Glutamatergic neuron (in vitro differentiated cells): Measurements from ENCODE around the gene ADORA2A. TPM values are rescaled to one million over a fixed set of nuclear protein-coding genes. Genes with fewer than 3 reads are reported as not detected.

Experiments
- DNase-seq: peaks from one replicate; pipeline ENCODE4 v3.0.0; 2022
- H3K27ac Mint-ChIP-seq: one replicate; pipeline ENCODE4 v1.8.0; 2020; ENCODE audit warnings: mild to moderate bottlenecking, mixed read lengths, inconsistent platforms; ENCODE audit not compliant: unreplicated experiment
- H3K27me3 Mint-ChIP-seq: one replicate; pipeline ENCODE4 v1.8.0; 2020; ENCODE audit warnings: mild to moderate bottlenecking, moderate library complexity, mixed read lengths, inconsistent platforms; ENCODE audit not compliant: unreplicated experiment
- H3K36me3 Mint-ChIP-seq: one replicate; pipeline ENCODE4 v1.8.0; 2020; ENCODE audit warnings: mild to moderate bottlenecking, mixed read lengths, inconsistent platforms; ENCODE audit not compliant: unreplicated experiment
- H3K4me1 Mint-ChIP-seq: one replicate; pipeline ENCODE4 v1.8.0; 2020; ENCODE audit warnings: mild to moderate bottlenecking, low read depth, mixed read lengths, inconsistent platforms; ENCODE audit not compliant: unreplicated experiment
- H3K4me3 Mint-ChIP-seq: one replicate; pipeline ENCODE4 v1.8.0; 2020; ENCODE audit warnings: mild to moderate bottlenecking, mixed read lengths, inconsistent platforms; ENCODE audit not compliant: unreplicated experiment
- H3K9me3 Mint-ChIP-seq: one replicate; pipeline ENCODE4 v1.8.0; 2020; ENCODE audit warnings: mild to moderate bottlenecking, moderate library complexity, mixed read lengths, inconsistent platforms; ENCODE audit not compliant: unreplicated experiment
- CTCF ChIP-seq: fragments of 200-600 bp; sonication (generic); IDR thresholded peaks from one replicate; pipeline ENCODE4 v1.5.0; 2021; ENCODE audit not compliant: partially characterized antibody, unreplicated experiment
- total RNA-seq: library from RNA; stranded (reverse); fragmentation: NEBNext Ultra II Directional; extraction: Animal tissue kit (Norgen Biotek cat#: 25700); gene quantifications from one replicate; pipeline ENCODE4 v1.2.1, GENCODE V29; 2021; ENCODE audit not compliant: unreplicated experiment

ADORA2A gene
- total RNA-seq, 1 donor from 2014 or later: 15.9 TPM

GRCh38 chr22:24384131-24384530 lies 43.3 kb upstream of the ADORA2A start:
- no peaks in the 10 kb centered on the region for H3K36me3 Mint-ChIP-seq
- peaks cover 15% of the 10 kb centered on the region for H3K4me1 Mint-ChIP-seq
- no peak for DNase-seq
- peaks cover 8% of the 10 kb centered on the region for H3K9me3 Mint-ChIP-seq
- H3K27me3 Mint-ChIP-seq: peaks cover 6% of the 10 kb centered on the region
- no peak overlapping the region for H3K27ac Mint-ChIP-seq
- H3K4me3 Mint-ChIP-seq: no peak overlapping the region
- no peak for TF ChIP-seq CTCF

GRCh38 chr22:24386937-24387471 lies 40.4 kb upstream of the ADORA2A start:
- Mint-ChIP-seq H3K27me3 (no peaks in the 10 kb centered on the region), H3K4me3 (no peak overlapping the region), H3K36me3 (no peaks in the 10 kb centered on the region), H3K27ac (no peak overlapping the region), H3K4me1 (peaks cover 9% of the 10 kb centered on the region), H3K9me3 (peaks cover 1% of the 10 kb centered on the region)
- DNase-seq: no peak
- TF ChIP-seq CTCF: no peak

GRCh38 chr22:24389680-24390079 lies 37.7 kb upstream of the ADORA2A start:
- H3K4me3 Mint-ChIP-seq: no peak overlapping the region
- H3K36me3 Mint-ChIP-seq: no peaks in the 10 kb centered on the region
- H3K4me1 Mint-ChIP-seq: peaks cover 9% of the 10 kb centered on the region
- H3K27ac Mint-ChIP-seq: no peak overlapping the region
- no peak for TF ChIP-seq CTCF
- no peaks in the 10 kb centered on the region for H3K27me3 Mint-ChIP-seq
- DNase-seq: no peak
- peaks cover 3% of the 10 kb centered on the region for H3K9me3 Mint-ChIP-seq

- DNase-seq: no peak
- H3K9me3 Mint-ChIP-seq: peaks cover 3% of the 10 kb centered on the region
- no peak overlapping the region for H3K27ac Mint-ChIP-seq
- TF ChIP-seq CTCF: no peak
- H3K4me3 Mint-ChIP-seq: no peak overlapping the region
- no peaks in the 10 kb centered on the region for H3K27me3 Mint-ChIP-seq
- H3K4me1 Mint-ChIP-seq: peaks cover 9% of the 10 kb centered on the region
- H3K36me3 Mint-ChIP-seq: peaks cover 2% of the 10 kb centered on the region
These were observed 37.2 kb upstream of the ADORA2A start for GRCh38 chr22:24390156-24390555.

GRCh38 chr22:24390576-24390975 lies 36.8 kb upstream of the ADORA2A start:
- Mint-ChIP-seq H3K36me3 (peaks cover 4% of the 10 kb centered on the region), H3K4me3 (no peak overlapping the region), H3K4me1 (peaks cover 9% of the 10 kb centered on the region), H3K27ac (no peak overlapping the region), H3K27me3 (no peaks in the 10 kb centered on the region), H3K9me3 (peaks cover 4% of the 10 kb centered on the region)
- TF ChIP-seq CTCF: no peak
- no peak for DNase-seq
